WTC11 (cell line): Measurements from ENCODE around the gene DPYSL4. TPM values are rescaled to one million over a fixed set of nuclear protein-coding genes. Genes with fewer than 3 reads are reported as not detected.

Experiments
- ATAC-seq: fragments of 200-7000 bp; cut with Tn5 transposase; 2 replicates; pipeline ENCODE4 v1.10.0; 2021; ENCODE audit warnings: mild to moderate bottlenecking, moderate library complexity
- CTCF ChIA-PET: fragments of 300-600 bp; sonication (Branson Sonifier 250); formaldehyde crosslinking; loops from one replicate; lab custom pipeline; 2021; ENCODE audit warnings: antibody characterized with exemption; lab: Charles Lee
- POLR2A ChIA-PET: fragments of 350-600 bp; sonication (Branson Sonifier 250); formaldehyde crosslinking; loops from one replicate; lab custom pipeline; 2021; ENCODE audit warnings: antibody characterized with exemption; lab: Charles Lee
- DNase-seq: peaks from one replicate; pipeline ENCODE4 v3.0.0; 2021; ENCODE audit warnings: low spot score
- H3K27ac Mint-ChIP-seq: 2 replicates; pipeline ENCODE4 v1.8.0; 2021; ENCODE audit warnings: mixed read lengths
- H3K27me3 Mint-ChIP-seq: 2 replicates; pipeline ENCODE4 v1.8.0; 2021; ENCODE audit warnings: low read depth, mild to moderate bottlenecking, moderate library complexity, mixed read lengths
- H3K36me3 Mint-ChIP-seq: 2 replicates; pipeline ENCODE4 v1.8.0; 2021; ENCODE audit warnings: mixed read lengths
- H3K4me1 Mint-ChIP-seq: 2 replicates; pipeline ENCODE4 v1.8.0; 2022; ENCODE audit warnings: mixed read lengths
- H3K4me3 Mint-ChIP-seq: 2 replicates; pipeline ENCODE4 v1.8.0; 2021; ENCODE audit warnings: mild to moderate bottlenecking, moderate library complexity, mixed read lengths
- H3K9me3 Mint-ChIP-seq: 2 replicates; pipeline ENCODE4 v1.8.0; 2021; ENCODE audit warnings: mixed read lengths
- ATF1 ChIP-seq: sonication (generic); formaldehyde crosslinking; IDR thresholded peaks from 2 replicates; pipeline ENCODE4 v1.8.1; 2023; ENCODE audit warnings: mild to moderate bottlenecking, moderate library complexity, missing genetic modification reagents
- ETV6 ChIP-seq: sonication (generic); formaldehyde crosslinking; IDR thresholded peaks from 2 replicates; pipeline ENCODE4 v1.8.1; 2022; ENCODE audit warnings: mild to moderate bottlenecking, missing genetic modification reagents
- NFATC4 ChIP-seq: fragments of 250-450 bp; sonication (Bioruptor Pico); IDR thresholded peaks from 2 replicates; pipeline ENCODE4 v1.9.0; 2021; ENCODE audit warnings: mild to moderate bottlenecking
- RELA ChIP-seq: sonication (generic); formaldehyde crosslinking; IDR thresholded peaks from 2 replicates; pipeline ENCODE4 v1.8.1; 2022; ENCODE audit warnings: missing genetic modification reagents, mild to moderate bottlenecking, borderline replicate concordance
- SMAD3 ChIP-seq: sonication (generic); formaldehyde crosslinking; IDR thresholded peaks from 2 replicates; pipeline ENCODE4 v1.8.0; 2022; ENCODE audit warnings: missing genetic modification reagents, mild to moderate bottlenecking, borderline replicate concordance
- SOX15 ChIP-seq: fragments of 250-450 bp; sonication (Bioruptor Pico); IDR thresholded peaks from 2 replicates; pipeline ENCODE4 v1.9.0; 2021; ENCODE audit warnings: mild to moderate bottlenecking
- TEAD1 ChIP-seq: sonication (generic); formaldehyde crosslinking; IDR thresholded peaks from 2 replicates; pipeline ENCODE4 v1.8.0; 2022; ENCODE audit warnings: mild to moderate bottlenecking, missing genetic modification reagents
- TP53 ChIP-seq: sonication (generic); formaldehyde crosslinking; IDR thresholded peaks from 2 replicates; pipeline ENCODE4 v1.8.1; 2023; ENCODE audit warnings: mild to moderate bottlenecking, missing genetic modification reagents
- ZBTB21 ChIP-seq: sonication (generic); formaldehyde crosslinking; IDR thresholded peaks from 2 replicates; pipeline ENCODE4 v1.8.1; 2023; ENCODE audit warnings: mild to moderate bottlenecking, missing genetic modification reagents, borderline replicate concordance
- ZNF121 ChIP-seq: sonication (generic); formaldehyde crosslinking; IDR thresholded peaks from 2 replicates; pipeline ENCODE4 v1.8.0; 2023; ENCODE audit warnings: missing genetic modification reagents
- ZNF423 ChIP-seq: fragments of 250-450 bp; sonication (Bioruptor Pico); IDR thresholded peaks from 2 replicates; pipeline ENCODE4 v2.1.2; 2022; ENCODE audit warnings: mild to moderate bottlenecking, moderate library complexity
- total RNA-seq: library from RNA; stranded (reverse); gene quantifications from 3 replicates; pipeline ENCODE4 v1.2.3, GENCODE V29; 2021
- TF ChIP-seq, protein P1 (sequence below): sonication (generic); formaldehyde crosslinking; IDR thresholded peaks from 2 replicates; pipeline ENCODE4 v1.8.0; 2022; ENCODE audit warnings: mild to moderate bottlenecking, missing genetic modification reagents
- TF ChIP-seq, protein P2 (sequence below): sonication (generic); formaldehyde crosslinking; conservative IDR thresholded peaks from 2 replicates; pipeline ENCODE4 v1.8.1; 2022; ENCODE audit warnings: mild to moderate bottlenecking, missing genetic modification reagents
- TF ChIP-seq, protein P3 (sequence below): sonication (generic); formaldehyde crosslinking; IDR thresholded peaks from 2 replicates; pipeline ENCODE4 v1.8.0; 2023; ENCODE audit warnings: missing genetic modification reagents, mild to moderate bottlenecking, borderline replicate concordance
- TF ChIP-seq, protein P4 (sequence below): sonication (generic); formaldehyde crosslinking; IDR thresholded peaks from 2 replicates; pipeline ENCODE4 v1.8.1; 2022; ENCODE audit warnings: low read depth, mild to moderate bottlenecking, moderate library complexity, missing genetic modification reagents, borderline replicate concordance
- TF ChIP-seq, protein P5 (sequence below): sonication (generic); formaldehyde crosslinking; IDR thresholded peaks from 2 replicates; pipeline ENCODE4 v1.8.1; 2022; ENCODE audit warnings: mild to moderate bottlenecking, moderate library complexity, missing genetic modification reagents
- TF ChIP-seq, protein P6 (sequence below): fragments of 250-450 bp; sonication (Bioruptor Pico); IDR thresholded peaks from 2 replicates; pipeline ENCODE4 v1.9.0; 2021; ENCODE audit warnings: mild to moderate bottlenecking, borderline replicate concordance
- TF ChIP-seq, protein P7 (sequence below): sonication (generic); formaldehyde crosslinking; IDR thresholded peaks from 2 replicates; pipeline ENCODE4 v1.8.1; 2023; ENCODE audit warnings: mild to moderate bottlenecking, missing genetic modification reagents, moderate library complexity

The DPYSL4 gene
- total RNA-seq, 1 experiment from 2014 or later = 17.0 TPM

DNA sequence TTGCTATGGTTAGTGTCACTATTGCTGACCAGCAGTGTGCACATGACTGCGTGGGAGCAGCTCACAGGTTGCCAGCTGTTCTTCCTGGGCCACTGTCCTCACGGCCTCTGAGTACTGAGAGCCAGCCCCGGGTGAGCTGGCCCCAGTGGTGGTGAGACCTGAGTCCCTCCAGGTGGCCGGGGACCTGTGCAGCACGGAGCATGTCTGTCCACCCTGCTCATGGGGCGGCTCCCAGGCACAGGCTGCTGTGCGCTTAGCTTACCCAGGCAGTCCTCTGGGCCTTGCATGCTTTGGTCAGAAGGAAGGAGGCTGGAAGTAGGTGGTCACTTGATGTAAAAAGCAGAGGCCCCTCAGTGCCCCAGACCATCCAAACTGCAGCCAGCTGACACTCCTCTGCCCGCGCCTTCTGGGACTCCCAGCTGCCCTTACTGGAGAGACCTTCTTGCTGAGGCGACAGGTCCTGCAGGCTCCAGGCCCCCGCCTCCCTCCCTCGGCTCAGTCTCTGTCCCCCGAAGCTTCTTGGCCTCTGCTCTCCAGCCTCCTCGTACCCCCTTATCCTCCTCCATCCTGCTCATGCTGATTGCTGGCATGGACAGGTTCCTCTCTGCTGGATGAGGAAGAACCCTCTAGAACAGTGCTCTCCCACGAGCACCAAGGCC lies 30.9 kb upstream of the DPYSL4 start (continued):
- TF ChIP-seq, protein P1, sequence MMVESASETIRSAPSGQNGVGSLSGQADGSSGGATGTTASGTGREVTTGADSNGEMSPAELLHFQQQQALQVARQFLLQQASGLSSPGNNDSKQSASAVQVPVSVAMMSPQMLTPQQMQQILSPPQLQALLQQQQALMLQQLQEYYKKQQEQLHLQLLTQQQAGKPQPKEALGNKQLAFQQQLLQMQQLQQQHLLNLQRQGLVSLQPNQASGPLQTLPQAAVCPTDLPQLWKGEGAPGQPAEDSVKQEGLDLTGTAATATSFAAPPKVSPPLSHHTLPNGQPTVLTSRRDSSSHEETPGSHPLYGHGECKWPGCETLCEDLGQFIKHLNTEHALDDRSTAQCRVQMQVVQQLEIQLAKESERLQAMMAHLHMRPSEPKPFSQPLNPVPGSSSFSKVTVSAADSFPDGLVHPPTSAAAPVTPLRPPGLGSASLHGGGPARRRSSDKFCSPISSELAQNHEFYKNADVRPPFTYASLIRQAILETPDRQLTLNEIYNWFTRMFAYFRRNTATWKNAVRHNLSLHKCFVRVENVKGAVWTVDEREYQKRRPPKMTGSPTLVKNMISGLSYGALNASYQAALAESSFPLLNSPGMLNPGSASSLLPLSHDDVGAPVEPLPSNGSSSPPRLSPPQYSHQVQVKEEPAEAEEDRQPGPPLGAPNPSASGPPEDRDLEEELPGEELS (CRISPR knock-in tag) = no peak
- TF ChIP-seq, protein P2, sequence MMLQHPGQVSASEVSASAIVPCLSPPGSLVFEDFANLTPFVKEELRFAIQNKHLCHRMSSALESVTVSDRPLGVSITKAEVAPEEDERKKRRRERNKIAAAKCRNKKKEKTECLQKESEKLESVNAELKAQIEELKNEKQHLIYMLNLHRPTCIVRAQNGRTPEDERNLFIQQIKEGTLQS (CRISPR knock-in tag) = no peak
- TF ChIP-seq TP53 (CRISPR knock-in tag) (no peak), ETV6 (no peak), SMAD3 (no peak), ZBTB21 (CRISPR knock-in tag) (no peak), SOX15 (CRISPR knock-in tag) (no peak)
- TF ChIP-seq, protein P3, sequence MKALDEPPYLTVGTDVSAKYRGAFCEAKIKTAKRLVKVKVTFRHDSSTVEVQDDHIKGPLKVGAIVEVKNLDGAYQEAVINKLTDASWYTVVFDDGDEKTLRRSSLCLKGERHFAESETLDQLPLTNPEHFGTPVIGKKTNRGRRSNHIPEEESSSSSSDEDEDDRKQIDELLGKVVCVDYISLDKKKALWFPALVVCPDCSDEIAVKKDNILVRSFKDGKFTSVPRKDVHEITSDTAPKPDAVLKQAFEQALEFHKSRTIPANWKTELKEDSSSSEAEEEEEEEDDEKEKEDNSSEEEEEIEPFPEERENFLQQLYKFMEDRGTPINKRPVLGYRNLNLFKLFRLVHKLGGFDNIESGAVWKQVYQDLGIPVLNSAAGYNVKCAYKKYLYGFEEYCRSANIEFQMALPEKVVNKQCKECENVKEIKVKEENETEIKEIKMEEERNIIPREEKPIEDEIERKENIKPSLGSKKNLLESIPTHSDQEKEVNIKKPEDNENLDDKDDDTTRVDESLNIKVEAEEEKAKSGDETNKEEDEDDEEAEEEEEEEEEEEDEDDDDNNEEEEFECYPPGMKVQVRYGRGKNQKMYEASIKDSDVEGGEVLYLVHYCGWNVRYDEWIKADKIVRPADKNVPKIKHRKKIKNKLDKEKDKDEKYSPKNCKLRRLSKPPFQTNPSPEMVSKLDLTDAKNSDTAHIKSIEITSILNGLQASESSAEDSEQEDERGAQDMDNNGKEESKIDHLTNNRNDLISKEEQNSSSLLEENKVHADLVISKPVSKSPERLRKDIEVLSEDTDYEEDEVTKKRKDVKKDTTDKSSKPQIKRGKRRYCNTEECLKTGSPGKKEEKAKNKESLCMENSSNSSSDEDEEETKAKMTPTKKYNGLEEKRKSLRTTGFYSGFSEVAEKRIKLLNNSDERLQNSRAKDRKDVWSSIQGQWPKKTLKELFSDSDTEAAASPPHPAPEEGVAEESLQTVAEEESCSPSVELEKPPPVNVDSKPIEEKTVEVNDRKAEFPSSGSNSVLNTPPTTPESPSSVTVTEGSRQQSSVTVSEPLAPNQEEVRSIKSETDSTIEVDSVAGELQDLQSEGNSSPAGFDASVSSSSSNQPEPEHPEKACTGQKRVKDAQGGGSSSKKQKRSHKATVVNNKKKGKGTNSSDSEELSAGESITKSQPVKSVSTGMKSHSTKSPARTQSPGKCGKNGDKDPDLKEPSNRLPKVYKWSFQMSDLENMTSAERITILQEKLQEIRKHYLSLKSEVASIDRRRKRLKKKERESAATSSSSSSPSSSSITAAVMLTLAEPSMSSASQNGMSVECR (CRISPR knock-in tag) = no peak
- TF ChIP-seq, protein P4, sequence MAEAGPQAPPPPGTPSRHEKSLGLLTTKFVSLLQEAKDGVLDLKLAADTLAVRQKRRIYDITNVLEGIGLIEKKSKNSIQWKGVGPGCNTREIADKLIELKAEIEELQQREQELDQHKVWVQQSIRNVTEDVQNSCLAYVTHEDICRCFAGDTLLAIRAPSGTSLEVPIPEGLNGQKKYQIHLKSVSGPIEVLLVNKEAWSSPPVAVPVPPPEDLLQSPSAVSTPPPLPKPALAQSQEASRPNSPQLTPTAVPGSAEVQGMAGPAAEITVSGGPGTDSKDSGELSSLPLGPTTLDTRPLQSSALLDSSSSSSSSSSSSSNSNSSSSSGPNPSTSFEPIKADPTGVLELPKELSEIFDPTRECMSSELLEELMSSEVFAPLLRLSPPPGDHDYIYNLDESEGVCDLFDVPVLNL (CRISPR knock-in tag) = no peak

DNA sequence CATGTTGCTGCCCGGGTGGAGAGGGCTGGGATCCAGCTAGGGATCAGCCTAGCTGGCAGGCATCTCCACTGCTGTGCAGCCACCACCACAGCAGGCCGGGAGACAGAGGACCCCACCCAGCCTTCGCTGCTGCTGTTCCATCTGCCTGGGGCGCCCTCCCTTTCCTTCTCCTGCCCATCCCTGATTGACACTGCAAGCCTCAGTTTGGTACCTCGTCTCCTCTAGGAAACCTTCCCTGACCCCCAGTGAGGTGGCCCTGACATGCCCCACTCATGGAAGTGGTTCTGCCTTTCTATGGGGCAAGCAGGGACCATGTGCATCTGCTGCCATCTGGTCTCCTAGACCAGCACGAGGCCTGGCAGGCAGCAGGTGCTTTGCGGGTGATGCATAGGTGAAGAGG lies 30.4 kb upstream of the DPYSL4 start:
- ATAC-seq = no peak
- ChIA-PET POLR2A (no interaction called here), CTCF (no interaction called here)

More for the DNA sequence above, 30.4 kb upstream of the DPYSL4 start:
- TF ChIP-seq TEAD1 (no peak), ZNF423 (CRISPR knock-in tag) (no peak), NFATC4 (CRISPR knock-in tag) (no peak), ZNF121 (CRISPR knock-in tag) (no peak), RELA (CRISPR knock-in tag) (no peak), ETV6 (no peak), ATF1 (CRISPR knock-in tag) (no peak)
- TF ChIP-seq, protein P5, sequence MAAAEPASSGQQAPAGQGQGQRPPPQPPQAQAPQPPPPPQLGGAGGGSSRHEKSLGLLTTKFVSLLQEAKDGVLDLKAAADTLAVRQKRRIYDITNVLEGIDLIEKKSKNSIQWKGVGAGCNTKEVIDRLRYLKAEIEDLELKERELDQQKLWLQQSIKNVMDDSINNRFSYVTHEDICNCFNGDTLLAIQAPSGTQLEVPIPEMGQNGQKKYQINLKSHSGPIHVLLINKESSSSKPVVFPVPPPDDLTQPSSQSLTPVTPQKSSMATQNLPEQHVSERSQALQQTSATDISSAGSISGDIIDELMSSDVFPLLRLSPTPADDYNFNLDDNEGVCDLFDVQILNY (CRISPR knock-in tag) = no peak
- TF ChIP-seq, protein P6, sequence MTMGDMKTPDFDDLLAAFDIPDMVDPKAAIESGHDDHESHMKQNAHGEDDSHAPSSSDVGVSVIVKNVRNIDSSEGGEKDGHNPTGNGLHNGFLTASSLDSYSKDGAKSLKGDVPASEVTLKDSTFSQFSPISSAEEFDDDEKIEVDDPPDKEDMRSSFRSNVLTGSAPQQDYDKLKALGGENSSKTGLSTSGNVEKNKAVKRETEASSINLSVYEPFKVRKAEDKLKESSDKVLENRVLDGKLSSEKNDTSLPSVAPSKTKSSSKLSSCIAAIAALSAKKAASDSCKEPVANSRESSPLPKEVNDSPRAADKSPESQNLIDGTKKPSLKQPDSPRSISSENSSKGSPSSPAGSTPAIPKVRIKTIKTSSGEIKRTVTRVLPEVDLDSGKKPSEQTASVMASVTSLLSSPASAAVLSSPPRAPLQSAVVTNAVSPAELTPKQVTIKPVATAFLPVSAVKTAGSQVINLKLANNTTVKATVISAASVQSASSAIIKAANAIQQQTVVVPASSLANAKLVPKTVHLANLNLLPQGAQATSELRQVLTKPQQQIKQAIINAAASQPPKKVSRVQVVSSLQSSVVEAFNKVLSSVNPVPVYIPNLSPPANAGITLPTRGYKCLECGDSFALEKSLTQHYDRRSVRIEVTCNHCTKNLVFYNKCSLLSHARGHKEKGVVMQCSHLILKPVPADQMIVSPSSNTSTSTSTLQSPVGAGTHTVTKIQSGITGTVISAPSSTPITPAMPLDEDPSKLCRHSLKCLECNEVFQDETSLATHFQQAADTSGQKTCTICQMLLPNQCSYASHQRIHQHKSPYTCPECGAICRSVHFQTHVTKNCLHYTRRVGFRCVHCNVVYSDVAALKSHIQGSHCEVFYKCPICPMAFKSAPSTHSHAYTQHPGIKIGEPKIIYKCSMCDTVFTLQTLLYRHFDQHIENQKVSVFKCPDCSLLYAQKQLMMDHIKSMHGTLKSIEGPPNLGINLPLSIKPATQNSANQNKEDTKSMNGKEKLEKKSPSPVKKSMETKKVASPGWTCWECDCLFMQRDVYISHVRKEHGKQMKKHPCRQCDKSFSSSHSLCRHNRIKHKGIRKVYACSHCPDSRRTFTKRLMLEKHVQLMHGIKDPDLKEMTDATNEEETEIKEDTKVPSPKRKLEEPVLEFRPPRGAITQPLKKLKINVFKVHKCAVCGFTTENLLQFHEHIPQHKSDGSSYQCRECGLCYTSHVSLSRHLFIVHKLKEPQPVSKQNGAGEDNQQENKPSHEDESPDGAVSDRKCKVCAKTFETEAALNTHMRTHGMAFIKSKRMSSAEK (CRISPR knock-in tag) = no peak
- TF ChIP-seq, protein P7, sequence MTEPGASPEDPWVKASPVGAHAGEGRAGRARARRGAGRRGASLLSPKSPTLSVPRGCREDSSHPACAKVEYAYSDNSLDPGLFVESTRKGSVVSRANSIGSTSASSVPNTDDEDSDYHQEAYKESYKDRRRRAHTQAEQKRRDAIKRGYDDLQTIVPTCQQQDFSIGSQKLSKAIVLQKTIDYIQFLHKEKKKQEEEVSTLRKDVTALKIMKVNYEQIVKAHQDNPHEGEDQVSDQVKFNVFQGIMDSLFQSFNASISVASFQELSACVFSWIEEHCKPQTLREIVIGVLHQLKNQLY = no peak
- Mint-ChIP-seq H3K4me3 (no peak overlapping the region), H3K4me1 (peaks cover 8% of the 10 kb centered on the region), H3K27me3 (no peaks in the 10 kb centered on the region), H3K36me3 (no peaks in the 10 kb centered on the region), H3K9me3 (no peaks in the 10 kb centered on the region), H3K27ac (no peak overlapping the region)
- DNase-seq = no peak
